ENCODE data around the gene GALNT17. TPM values are rescaled to one million over a fixed set of nuclear protein-coding genes. Genes with fewer than 3 reads are reported as not detected.

GALNT17 gene
- total RNA-seq, 2 experiments from 2014 or later = not detected

GRCh38 chr7:71285571-71286145, 153.7 kb downstream of the GALNT17 start:
- Histone ChIP-seq H3K4me3 (ENCODE audit: low read length) (no peak overlapping the region), H3K9me3 (ENCODE audit: control insufficient read depth in 1 of 2, insufficient read depth in 1 of 2, low read length in 2 of 2) (peaks cover 0 to 25% of the 10 kb centered on the region in 2 experiments), H3K4me1 (ENCODE audit: insufficient read depth, low read length) (no peaks in the 10 kb centered on the region), H3K36me3 (ENCODE audit: insufficient read depth, low read length) (no peaks in the 10 kb centered on the region), H3K27ac (ENCODE audit: low read depth in 1 of 2, low read length in 2 of 2) (no peak overlapping the region), H3K27me3 (ENCODE audit: control insufficient read depth in 1 of 2, insufficient read depth in 2 of 2, low read length in 2 of 2) (no peaks in the 10 kb centered on the region)
- Mint-ChIP-seq H3K27me3 (no peaks in the 10 kb centered on the region), H3K4me1 (ENCODE audit: low read depth) (no peaks in the 10 kb centered on the region), H3K9me3 (peaks cover 8% of the 10 kb centered on the region), H3K27ac (no peak overlapping the region), H3K36me3 (ENCODE audit: low read depth) (no peaks in the 10 kb centered on the region), H3K4me3 (no peak overlapping the region)
- no peak for TF ChIP-seq CTCF (IDR thresholded peaks at IDR 0.05)
- CTCF ChIA-PET = no interaction called here
- no peak for ATAC-seq (ENCODE audit: poor library complexity)
- intact Hi-C loops (cut with DNase I, micrococcal nuclease) = no loop called here
- no peak for DNase-seq
- POLR2A ChIA-PET = no interaction called here

- no peak overlapping the region for H3K27ac Mint-ChIP-seq
- H3K4me1 Mint-ChIP-seq (ENCODE audit: low read depth) = no peaks in the 10 kb centered on the region
- H3K9me3 Mint-ChIP-seq = peaks cover 8% of the 10 kb centered on the region
- ATAC-seq (ENCODE audit: poor library complexity) = no peak
- no peak overlapping the region for H3K4me3 Mint-ChIP-seq
- H3K9me3 ChIP-seq (ENCODE audit: control insufficient read depth in 1 of 2, insufficient read depth in 1 of 2, low read length in 2 of 2) = peaks cover 0 to 25% of the 10 kb centered on the region in 2 experiments
- no peaks in the 10 kb centered on the region for H3K4me1 ChIP-seq (ENCODE audit: insufficient read depth, low read length)
- CTCF ChIA-PET = no interaction called here
- H3K36me3 ChIP-seq (ENCODE audit: insufficient read depth, low read length) = no peaks in the 10 kb centered on the region
- POLR2A ChIA-PET = no interaction called here
- DNase-seq = no peak
- H3K4me3 ChIP-seq (ENCODE audit: low read length) = no peak overlapping the region
- H3K27ac ChIP-seq (ENCODE audit: low read depth in 1 of 2, low read length in 2 of 2) = no peak overlapping the region
- intact Hi-C loops (cut with DNase I, micrococcal nuclease) = no loop called here
- H3K27me3 Mint-ChIP-seq = no peaks in the 10 kb centered on the region
- no peaks in the 10 kb centered on the region for H3K36me3 Mint-ChIP-seq (ENCODE audit: low read depth)
- no peak for TF ChIP-seq CTCF (IDR thresholded peaks at IDR 0.05)
- no peaks in the 10 kb centered on the region for H3K27me3 ChIP-seq (ENCODE audit: control insufficient read depth in 1 of 2, insufficient read depth in 2 of 2, low read length in 2 of 2)
Observed at GRCh38 chr7:71286336-71286735, 154.4 kb downstream of the GALNT17 start.

- no peaks in the 10 kb centered on the region for H3K4me1 ChIP-seq (ENCODE audit: insufficient read depth, low read length)
- H3K27me3 ChIP-seq (ENCODE audit: control insufficient read depth in 1 of 2, insufficient read depth in 2 of 2, low read length in 2 of 2) = no peaks in the 10 kb centered on the region
- H3K9me3 ChIP-seq (ENCODE audit: control insufficient read depth in 1 of 2, insufficient read depth in 1 of 2, low read length in 2 of 2) = peaks cover 0 to 25% of the 10 kb centered on the region in 2 experiments
- Mint-ChIP-seq H3K27ac (no peak overlapping the region), H3K36me3 (ENCODE audit: low read depth) (no peaks in the 10 kb centered on the region), H3K9me3 (peaks cover 5% of the 10 kb centered on the region), H3K4me3 (no peak overlapping the region), H3K27me3 (no peaks in the 10 kb centered on the region), H3K4me1 (ENCODE audit: low read depth) (no peaks in the 10 kb centered on the region)
- ChIA-PET CTCF (no interaction called here), POLR2A (no interaction called here)
- ATAC-seq (ENCODE audit: poor library complexity) (no peak), DNase-seq (no peak)
- intact Hi-C loops (cut with DNase I, micrococcal nuclease) = no loop called here
- no peak overlapping the region for H3K27ac ChIP-seq (ENCODE audit: low read depth in 1 of 2, low read length in 2 of 2)
- H3K4me3 ChIP-seq (ENCODE audit: low read length) = no peak overlapping the region
- no peak for TF ChIP-seq CTCF (IDR thresholded peaks at IDR 0.05)
- no peaks in the 10 kb centered on the region for H3K36me3 ChIP-seq (ENCODE audit: insufficient read depth, low read length)
Observed at GRCh38 chr7:71286924-71287323, 155.0 kb downstream of the GALNT17 start.
